Renal cortical epithelial cell (primary cell): ENCODE data around the gene C20orf204. TPM values are rescaled to one million over a fixed set of nuclear protein-coding genes. Genes with fewer than 3 reads are reported as not detected.

Source experiments
- DNase-seq: peaks from one replicate; pipeline ENCODE4 v3.0.0-alpha.2; 2011; ENCODE audit warnings: low read depth
- total RNA-seq: library from RNA; depleted of rRNA; stranded (reverse); fragments of >200 nt; gene quantifications from 2 replicates; pipeline ENCODE4 v1.2.3, GENCODE V29; 2014

The C20orf204 gene
- total RNA-seq, 1 donor from 2014 or later, result 0.45 TPM

GRCh38 chr20:64042054-64042781 is 6.2 kb downstream of the C20orf204 start:
- no peak for DNase-seq

- no peak for DNase-seq
Measured at GRCh38 chr20:64043768-64044167, 7.8 kb downstream of the C20orf204 start.

- peak; percentile 49 for DNase-seq
Measured at GRCh38 chr20:64044484-64045247, 8.7 kb downstream of the C20orf204 start.

GRCh38 chr20:64045346-64046011 is 9.5 kb downstream of the C20orf204 start:
- DNase-seq, result no peak

- DNase-seq, result no peak
Measured at GRCh38 chr20:64047046-64047389, 11.0 kb downstream of the C20orf204 start.

GRCh38 chr20:64047968-64048401 is 12.0 kb downstream of the C20orf204 start:
- no peak for DNase-seq

GRCh38 chr20:64048402-64049044 is 12.5 kb downstream of the C20orf204 start:
- no peak for DNase-seq

- DNase-seq, result no peak
Measured at GRCh38 chr20:64049060-64049877, 13.3 kb downstream of the C20orf204 start, which contains the start of gene SOX18. SOX18 (minus strand) TSS chr20:64049639; CDS start chr20:64049516, 123 bp downstream.

GRCh38 chr20:64049878-64050260 is 13.9 kb downstream of the C20orf204 start:
- no peak for DNase-seq

GRCh38 chr20:64050261-64051032 is 14.5 kb downstream of the C20orf204 start:
- no peak for DNase-seq

- no peak for DNase-seq
Measured at GRCh38 chr20:64051033-64051452, 15.1 kb downstream of the C20orf204 start.

- DNase-seq, result no peak
Measured at GRCh38 chr20:64051561-64052325, 15.8 kb downstream of the C20orf204 start.

GRCh38 chr20:64052326-64052722 is 16.3 kb downstream of the C20orf204 start:
- no peak for DNase-seq

GRCh38 chr20:64052987-64053840 is 17.2 kb downstream of the C20orf204 start:
- no peak for DNase-seq

GRCh38 chr20:64053841-64054661 is 18.1 kb downstream of the C20orf204 start:
- DNase-seq, result no peak

GRCh38 chr20:64055396-64055892 is 19.5 kb downstream of the C20orf204 start:
- no peak for DNase-seq

- DNase-seq, result peak; percentile 51
Measured at GRCh38 chr20:64055893-64056638, 20.1 kb downstream of the C20orf204 start.
